A673 (cell line): ENCODE data around the gene COQ8B. TPM values are rescaled to one million over a fixed set of nuclear protein-coding genes. Genes with fewer than 3 reads are reported as not detected.

Source experiments
- BruUV-seq: library from RNA; stranded (reverse); fragments of 400-500 nt; replicated peaks from 2 replicates; lab custom pipeline; 2021; lab: Mats Ljungman, UMichigan
- CTCF ChIA-PET: fragments of 300-600 bp; sonication (Branson Sonifier 250); formaldehyde crosslinking; loops from one replicate; lab custom pipeline; 2022; ENCODE audit warnings: antibody characterized with exemption; lab: Charles Lee
- POLR2A ChIA-PET: fragments of 300-600 bp; sonication (Branson Sonifier 250); formaldehyde crosslinking; loops from one replicate; lab custom pipeline; 2022; ENCODE audit warnings: antibody characterized with exemption; ENCODE audit not compliant: low non-redundant PET; lab: Charles Lee
- DNase-seq: peaks from one replicate; pipeline ENCODE4 v3.0.0-alpha.2; 2015; ENCODE audit warnings: low spot score
- H3K27ac ChIP-seq: fragments of 200-600 bp; sonication (generic); 2 replicates; pipeline ENCODE4 v1.5.1; 2016; ENCODE audit warnings: mixed run types, low read depth, mild to moderate bottlenecking, mixed read lengths, antibody characterized with exemption, low read length; ENCODE audit not compliant: poor library complexity, severe bottlenecking
- H3K27me3 ChIP-seq: fragments of 200-600 bp; sonication (generic); replicated peaks from 2 replicates; pipeline ENCODE4 v1.6.1; 2017; ENCODE audit warnings: mixed run types, low read depth, mild to moderate bottlenecking, mixed read lengths, antibody characterized with exemption, low read length; ENCODE audit not compliant: insufficient read depth, poor library complexity
- H3K36me3 ChIP-seq: fragments of 200-600 bp; sonication (generic); 2 replicates; pipeline ENCODE4 v1.6.1; 2016; ENCODE audit warnings: mixed run types, mild to moderate bottlenecking, mixed read lengths, antibody characterized with exemption, low read length; ENCODE audit not compliant: insufficient read depth, poor library complexity, severe bottlenecking
- H3K4me1 ChIP-seq: fragments of 200-600 bp; sonication (generic); 2 replicates; pipeline ENCODE4 v1.6.1; 2017; ENCODE audit warnings: mixed run types, mild to moderate bottlenecking, mixed read lengths, antibody characterized with exemption, low read length; ENCODE audit not compliant: insufficient read depth, poor library complexity, severe bottlenecking
- H3K4me3 ChIP-seq: fragments of 200-600 bp; sonication (generic); 2 replicates; pipeline ENCODE4 v1.5.1; 2016; ENCODE audit warnings: low read depth, mixed run types, mild to moderate bottlenecking, mixed read lengths, low read length; ENCODE audit not compliant: poor library complexity, severe bottlenecking
- H3K9me3 ChIP-seq: fragments of 200-600 bp; sonication (generic); 2 replicates; pipeline ENCODE4 v1.6.1; 2016; ENCODE audit warnings: mixed run types, low read depth, mild to moderate bottlenecking, mixed read lengths, antibody characterized with exemption, low read length; ENCODE audit not compliant: poor library complexity, severe bottlenecking
- EZH2 ChIP-seq: fragments of 200-600 bp; sonication (generic); IDR thresholded peaks from 2 replicates; pipeline ENCODE4 v1.6.1; 2017; ENCODE audit warnings: borderline replicate concordance, low read depth, mild to moderate bottlenecking, mixed read lengths, antibody characterized with exemption, low read length; ENCODE audit not compliant: poor library complexity, severe bottlenecking
- intact Hi-C: fragments of 100-400 bp; cut with micrococcal nuclease; formaldehyde crosslinking; loops from one replicate; pipeline ENCODE4 v1.10.0; 2022; ENCODE audit not compliant: unreplicated experiment
- total RNA-seq: library from RNA; stranded (reverse); gene quantifications from 2 replicates; pipeline ENCODE4 v1.2.3, GENCODE V29; 2021
- TF ChIP-seq, protein P1 (sequence below): fragments of 300-800, 200-600 bp; sonication (generic); conservative IDR thresholded peaks from 2 replicates; pipeline ENCODE4 v1.5.1; 2017; ENCODE audit warnings: low read depth, mild to moderate bottlenecking, antibody characterized with exemption, low read length, moderate library complexity, mixed read lengths

The COQ8B gene
- total RNA-seq, 1 experiment from 2014 or later = 34.1 TPM

GRCh38 chr19:40703029-40703755, 13.5 kb downstream of the COQ8B start:
- intact Hi-C loops = no loop called here
- Histone ChIP-seq H3K4me1 (no peaks in the 10 kb centered on the region), H3K27ac (no peak overlapping the region), H3K4me3 (no peak overlapping the region), H3K9me3 (no peaks in the 10 kb centered on the region), H3K27me3 (no peaks in the 10 kb centered on the region), H3K36me3 (peaks cover 24% of the 10 kb centered on the region)
- DNase-seq = no peak
- no peak for TF ChIP-seq EZH2
- TF ChIP-seq, protein P1, sequence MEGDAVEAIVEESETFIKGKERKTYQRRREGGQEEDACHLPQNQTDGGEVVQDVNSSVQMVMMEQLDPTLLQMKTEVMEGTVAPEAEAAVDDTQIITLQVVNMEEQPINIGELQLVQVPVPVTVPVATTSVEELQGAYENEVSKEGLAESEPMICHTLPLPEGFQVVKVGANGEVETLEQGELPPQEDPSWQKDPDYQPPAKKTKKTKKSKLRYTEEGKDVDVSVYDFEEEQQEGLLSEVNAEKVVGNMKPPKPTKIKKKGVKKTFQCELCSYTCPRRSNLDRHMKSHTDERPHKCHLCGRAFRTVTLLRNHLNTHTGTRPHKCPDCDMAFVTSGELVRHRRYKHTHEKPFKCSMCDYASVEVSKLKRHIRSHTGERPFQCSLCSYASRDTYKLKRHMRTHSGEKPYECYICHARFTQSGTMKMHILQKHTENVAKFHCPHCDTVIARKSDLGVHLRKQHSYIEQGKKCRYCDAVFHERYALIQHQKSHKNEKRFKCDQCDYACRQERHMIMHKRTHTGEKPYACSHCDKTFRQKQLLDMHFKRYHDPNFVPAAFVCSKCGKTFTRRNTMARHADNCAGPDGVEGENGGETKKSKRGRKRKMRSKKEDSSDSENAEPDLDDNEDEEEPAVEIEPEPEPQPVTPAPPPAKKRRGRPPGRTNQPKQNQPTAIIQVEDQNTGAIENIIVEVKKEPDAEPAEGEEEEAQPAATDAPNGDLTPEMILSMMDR = no peak
- no TSS peak for BruUV-seq
- CTCF ChIA-PET = no interaction called here
- POLR2A ChIA-PET = no interaction called here

- DNase-seq = no peak
- CTCF ChIA-PET = no interaction called here
- Histone ChIP-seq H3K36me3 (peaks cover 24% of the 10 kb centered on the region), H3K9me3 (no peaks in the 10 kb centered on the region), H3K4me3 (no peak overlapping the region), H3K27me3 (no peaks in the 10 kb centered on the region), H3K27ac (no peak overlapping the region), H3K4me1 (no peaks in the 10 kb centered on the region)
- intact Hi-C loops = no loop called here
- no TSS peak for BruUV-seq
- POLR2A ChIA-PET = no interaction called here
- TF ChIP-seq, protein P1 = no peak
- TF ChIP-seq EZH2 = no peak
These were observed 14.2 kb downstream of the COQ8B start for GRCh38 chr19:40702337-40703012.

- Histone ChIP-seq H3K4me1 (no peaks in the 10 kb centered on the region), H3K9me3 (no peaks in the 10 kb centered on the region), H3K4me3 (no peak overlapping the region), H3K27ac (no peak overlapping the region), H3K27me3 (no peaks in the 10 kb centered on the region), H3K36me3 (peaks cover 24% of the 10 kb centered on the region)
- intact Hi-C loops = no loop called here
- POLR2A ChIA-PET = no interaction called here
- DNase-seq = no peak
- no TSS peak for BruUV-seq
- CTCF ChIA-PET = no interaction called here
- TF ChIP-seq, protein P1 = no peak
- no peak for TF ChIP-seq EZH2
These were observed 14.9 kb downstream of the COQ8B start for GRCh38 chr19:40701758-40702157.
